Measurements from ENCODE around the gene TRIO.

TRIO gene

GRCh38 chr5:14220642-14221041 is 77.5 kb downstream of the TRIO start:
- H3K36me3 ChIP-seq (ENCODE audit: control insufficient read depth, insufficient read depth, low read length), result no peaks in the 10 kb centered on the region; the same call in 1 of the 2 replicates

DNA sequence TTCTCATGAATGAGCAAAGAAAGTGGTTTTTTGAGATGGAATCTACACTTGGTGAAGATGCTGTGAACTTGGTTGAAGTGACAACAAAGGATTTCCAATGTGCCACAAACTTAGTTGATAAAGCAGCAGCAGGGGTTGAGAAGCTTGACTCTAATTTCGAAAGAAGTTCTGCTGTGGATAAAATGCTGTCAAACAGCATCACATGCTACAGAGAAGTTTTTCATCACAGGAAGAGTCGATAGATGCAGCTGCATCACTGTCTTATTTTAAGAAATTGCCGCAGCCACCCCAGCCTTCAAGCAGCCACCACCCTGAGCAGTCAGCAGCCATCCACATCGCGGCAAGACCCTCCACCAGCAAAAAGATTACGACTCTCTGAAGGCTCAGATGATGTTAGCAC is 78.6 kb downstream of the TRIO start:
- TF ChIP-seq, protein P1, sequence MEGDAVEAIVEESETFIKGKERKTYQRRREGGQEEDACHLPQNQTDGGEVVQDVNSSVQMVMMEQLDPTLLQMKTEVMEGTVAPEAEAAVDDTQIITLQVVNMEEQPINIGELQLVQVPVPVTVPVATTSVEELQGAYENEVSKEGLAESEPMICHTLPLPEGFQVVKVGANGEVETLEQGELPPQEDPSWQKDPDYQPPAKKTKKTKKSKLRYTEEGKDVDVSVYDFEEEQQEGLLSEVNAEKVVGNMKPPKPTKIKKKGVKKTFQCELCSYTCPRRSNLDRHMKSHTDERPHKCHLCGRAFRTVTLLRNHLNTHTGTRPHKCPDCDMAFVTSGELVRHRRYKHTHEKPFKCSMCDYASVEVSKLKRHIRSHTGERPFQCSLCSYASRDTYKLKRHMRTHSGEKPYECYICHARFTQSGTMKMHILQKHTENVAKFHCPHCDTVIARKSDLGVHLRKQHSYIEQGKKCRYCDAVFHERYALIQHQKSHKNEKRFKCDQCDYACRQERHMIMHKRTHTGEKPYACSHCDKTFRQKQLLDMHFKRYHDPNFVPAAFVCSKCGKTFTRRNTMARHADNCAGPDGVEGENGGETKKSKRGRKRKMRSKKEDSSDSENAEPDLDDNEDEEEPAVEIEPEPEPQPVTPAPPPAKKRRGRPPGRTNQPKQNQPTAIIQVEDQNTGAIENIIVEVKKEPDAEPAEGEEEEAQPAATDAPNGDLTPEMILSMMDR (IDR thresholded peaks at IDR 0.05; ENCODE audit: insufficient read depth, low read length, poor library complexity, severe bottlenecking), result no peak
- no peak for DNase-seq (ENCODE audit: extremely low read depth, insufficient read length)
- H3K27me3 ChIP-seq (replicated peaks; ENCODE audit: control insufficient read depth, insufficient read depth, low read length), result no peaks in the 10 kb centered on the region
- no peaks in the 10 kb centered on the region; the same call in 1 of the 2 replicates for H3K36me3 ChIP-seq (ENCODE audit: control insufficient read depth, insufficient read depth, low read length)
- no peak overlapping the region for H3K4me3 ChIP-seq (replicated peaks; ENCODE audit: low read depth, low read length)

More at GRCh38 chr5:14220642-14221041, 77.5 kb downstream of the TRIO start:
- H3K27me3 ChIP-seq (replicated peaks; ENCODE audit: control insufficient read depth, insufficient read depth, low read length), result no peaks in the 10 kb centered on the region
- H3K4me3 ChIP-seq (replicated peaks; ENCODE audit: low read depth, low read length), result no peak overlapping the region
- TF ChIP-seq, protein P1 (IDR thresholded peaks at IDR 0.05; ENCODE audit: insufficient read depth, low read length, poor library complexity, severe bottlenecking), result no peak
- no peak for DNase-seq (ENCODE audit: extremely low read depth, insufficient read length)

DNA sequence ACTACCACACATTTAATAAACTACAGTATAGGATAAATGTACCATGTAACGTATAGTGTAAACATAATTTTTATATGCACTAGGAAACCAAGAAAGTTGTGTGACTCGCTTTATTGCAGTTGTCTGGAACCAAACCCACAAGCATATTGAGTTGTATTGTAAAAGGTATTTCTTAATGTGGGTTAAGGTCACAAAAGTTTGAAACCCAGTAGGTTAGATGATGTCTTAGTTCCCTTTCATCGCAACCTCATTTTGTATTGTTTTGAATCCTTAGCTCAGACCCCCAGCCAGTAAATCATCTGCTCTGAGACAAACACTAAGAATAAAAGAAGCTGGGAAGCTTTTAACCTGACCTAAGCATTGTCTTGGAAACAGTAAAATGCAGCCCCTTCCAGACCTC is 79.1 kb downstream of the TRIO start:
- DNase-seq (ENCODE audit: extremely low read depth, insufficient read length), result no peak
- TF ChIP-seq, protein P1 (IDR thresholded peaks at IDR 0.05; ENCODE audit: insufficient read depth, low read length, poor library complexity, severe bottlenecking), result no peak
- no peaks in the 10 kb centered on the region for H3K27me3 ChIP-seq (replicated peaks; ENCODE audit: control insufficient read depth, insufficient read depth, low read length)
- no peak overlapping the region for H3K4me3 ChIP-seq (replicated peaks; ENCODE audit: low read depth, low read length)
- no peaks in the 10 kb centered on the region; the same call in 1 of the 2 replicates for H3K36me3 ChIP-seq (ENCODE audit: control insufficient read depth, insufficient read depth, low read length)

GRCh38 chr5:14223372-14223771 is 80.2 kb downstream of the TRIO start:
- TF ChIP-seq, protein P1 (IDR thresholded peaks at IDR 0.05; ENCODE audit: insufficient read depth, low read length, poor library complexity, severe bottlenecking), result no peak
- no peaks in the 10 kb centered on the region; the same call in 1 of the 2 replicates for H3K36me3 ChIP-seq (ENCODE audit: control insufficient read depth, insufficient read depth, low read length)
- no peaks in the 10 kb centered on the region for H3K27me3 ChIP-seq (replicated peaks; ENCODE audit: control insufficient read depth, insufficient read depth, low read length)
- no peak for DNase-seq (ENCODE audit: extremely low read depth, insufficient read length)
- H3K4me3 ChIP-seq (replicated peaks; ENCODE audit: low read depth, low read length), result no peak overlapping the region

- TF ChIP-seq, protein P1 (IDR thresholded peaks at IDR 0.05; ENCODE audit: insufficient read depth, low read length, poor library complexity, severe bottlenecking), result no peak
- DNase-seq (ENCODE audit: extremely low read depth, insufficient read length), result no peak
Measured at GRCh38 chr5:14225173-14225834, 82.2 kb downstream of the TRIO start.

More at GRCh38 chr5:14225173-14225834, 82.2 kb downstream of the TRIO start:
- Histone ChIP-seq H3K4me3 (replicated peaks; ENCODE audit: low read depth, low read length) (no peak overlapping the region), H3K36me3 (ENCODE audit: control insufficient read depth, insufficient read depth, low read length) (no peaks in the 10 kb centered on the region; the same call in 1 of the 2 replicates), H3K27me3 (replicated peaks; ENCODE audit: control insufficient read depth, insufficient read depth, low read length) (no peaks in the 10 kb centered on the region)
